Naive B cell (primary cell): ENCODE results near the gene S100PBP. TPM values are rescaled to one million over a fixed set of nuclear protein-coding genes. Genes with fewer than 3 reads are reported as not detected.

Source experiments
- ATAC-seq, 2 donors: fragments of 150-1000 bp; cut with Tn5 transposase; 2 replicates each; pipeline ENCODE4 v1.10.0; 2021; ENCODE audit warnings: low read depth in 2 of 2, mild to moderate bottlenecking in 2 of 2, moderate library complexity in 2 of 2
- DNase-seq: peaks from one replicate; pipeline ENCODE4 v3.0.0; 2022
- H3K27ac Mint-ChIP-seq, 6 donors: one replicate each; pipeline ENCODE4 v1.8.0; 2020 to 2022; ENCODE audit warnings: mild to moderate bottlenecking in 6 of 6, mixed read lengths in 6 of 6, moderate library complexity in 5 of 6, inconsistent platforms in 2 of 6
- H3K27me3 Mint-ChIP-seq, 3 donors: one replicate each; pipeline ENCODE4 v1.8.0; 2021 to 2022; ENCODE audit warnings: mixed read lengths in 3 of 3, mild to moderate bottlenecking in 1 of 3
- H3K36me3 Mint-ChIP-seq, 2 donors: one replicate each; pipeline ENCODE4 v1.8.0; 2020 to 2022; ENCODE audit warnings: mixed read lengths in 2 of 2, inconsistent platforms in 1 of 2, mild to moderate bottlenecking in 1 of 2
- H3K4me1 Mint-ChIP-seq, 3 donors: one replicate each; pipeline ENCODE4 v1.8.0; 2020 to 2022; ENCODE audit warnings: mixed read lengths in 3 of 3, inconsistent platforms in 1 of 3, mild to moderate bottlenecking in 1 of 3, moderate library complexity in 1 of 3
- H3K4me3 Mint-ChIP-seq, 8 donors: one replicate each; pipeline ENCODE4 v1.8.0; 2020 to 2022; ENCODE audit warnings: mild to moderate bottlenecking in 8 of 8, mixed read lengths in 8 of 8, moderate library complexity in 8 of 8, inconsistent platforms in 2 of 8
- H3K9me3 Mint-ChIP-seq, 7 donors: one replicate each; pipeline ENCODE4 v1.8.0; 2020 to 2022; ENCODE audit warnings: mixed read lengths in 7 of 7, mild to moderate bottlenecking in 5 of 7, inconsistent platforms in 2 of 7, moderate library complexity in 1 of 7
- polyA plus RNA-seq, 6 donors: library from polyadenylated mRNA; unstranded; fragments of 300-500 nt; fragmentation: Illumina TruSeq; gene quantifications; one replicate each; pipeline ENCODE4 v1.2.3, GENCODE V29; 2021; ENCODE audit warnings: low read depth in 6 of 6

Gene S100PBP
- polyA plus RNA-seq, 6 donors from 2014 or later, result 3.6 to 24.5 (median 16.3) TPM

- Mint-ChIP-seq H3K4me1 (peaks cover 13 to 20% (median 14%) of the 10 kb centered on the region in 3 donors), H3K4me3 (peak overlapping the region; percentile 33 to 86 (median 79)), H3K36me3 (peaks cover 0 to 10% of the 10 kb centered on the region in 2 donors), H3K27ac (peak overlapping the region in 1 of 6 donors; percentile 39), H3K9me3 (peaks cover 0 to 6% (median 3%) of the 10 kb centered on the region in 7 donors), H3K27me3 (peaks cover 55 to 97% (median 86%) of the 10 kb centered on the region in 3 donors)
- ATAC-seq (peak; percentile 81 to 83), DNase-seq (peak; percentile 31)
Observed at GRCh38 chr1:32892368-32893197, 75.1 kb downstream of the S100PBP start.

GRCh38 chr1:32893198-32894018, 76.0 kb downstream of the S100PBP start:
- no peak for DNase-seq

GRCh38 chr1:32894019-32894600, 76.7 kb downstream of the S100PBP start:
- no peak for DNase-seq
- H3K27ac Mint-ChIP-seq, result peak overlapping the region in 1 of 6 donors; percentile 67

More at GRCh38 chr1:32893198-32894018, 76.0 kb downstream of the S100PBP start:
- peak in 1 of 2 donors; percentile 29 for ATAC-seq
- H3K36me3 Mint-ChIP-seq, result peaks cover 0 to 10% of the 10 kb centered on the region in 2 donors
- peak overlapping the region; percentile 30 to 86 (median 80) for H3K4me3 Mint-ChIP-seq
- H3K27ac Mint-ChIP-seq, result peak overlapping the region in 1 of 6 donors; percentile 67
- H3K9me3 Mint-ChIP-seq, result peaks cover 0 to 6% (median 3%) of the 10 kb centered on the region in 7 donors
- H3K27me3 Mint-ChIP-seq, result peaks cover 53 to 97% (median 86%) of the 10 kb centered on the region in 3 donors
- H3K4me1 Mint-ChIP-seq, result peaks cover 13 to 17% (median 14%) of the 10 kb centered on the region in 3 donors

GRCh38 chr1:32894681-32895080, 77.2 kb downstream of the S100PBP start:
- Mint-ChIP-seq H3K27ac (no peak overlapping the region), H3K36me3 (peaks cover 0 to 10% of the 10 kb centered on the region in 2 donors), H3K4me3 (no peak overlapping the region), H3K9me3 (peaks cover 0 to 6% (median 3%) of the 10 kb centered on the region in 7 donors), H3K27me3 (peaks cover 48 to 97% (median 81%) of the 10 kb centered on the region in 3 donors), H3K4me1 (peaks cover 13 to 17% (median 14%) of the 10 kb centered on the region in 3 donors)
- DNase-seq (no peak), ATAC-seq (no peak)

More at GRCh38 chr1:32894019-32894600, 76.7 kb downstream of the S100PBP start:
- peaks cover 0 to 6% (median 3%) of the 10 kb centered on the region in 7 donors for H3K9me3 Mint-ChIP-seq
- H3K4me1 Mint-ChIP-seq, result peaks cover 13 to 17% (median 14%) of the 10 kb centered on the region in 3 donors
- H3K27me3 Mint-ChIP-seq, result peaks cover 54 to 97% (median 86%) of the 10 kb centered on the region in 3 donors
- no peak for ATAC-seq
- H3K4me3 Mint-ChIP-seq, result peak overlapping the region; percentile 30 to 85 (median 79)
- H3K36me3 Mint-ChIP-seq, result peaks cover 0 to 10% of the 10 kb centered on the region in 2 donors

GRCh38 chr1:32895325-32896215, 78.1 kb downstream of the S100PBP start:
- peaks cover 0 to 10% of the 10 kb centered on the region in 2 donors for H3K36me3 Mint-ChIP-seq
- H3K27me3 Mint-ChIP-seq, result peaks cover 46 to 97% (median 75%) of the 10 kb centered on the region in 3 donors
- no peak for ATAC-seq
- H3K4me1 Mint-ChIP-seq, result peaks cover 14 to 19% (median 16%) of the 10 kb centered on the region in 3 donors
- DNase-seq, result no peak
- peak overlapping the region in 1 of 8 donors; percentile 35 for H3K4me3 Mint-ChIP-seq
- peaks cover 0 to 6% (median 3%) of the 10 kb centered on the region in 7 donors for H3K9me3 Mint-ChIP-seq
- no peak overlapping the region for H3K27ac Mint-ChIP-seq

- DNase-seq, result no peak
- H3K27ac Mint-ChIP-seq, result peak overlapping the region in 1 of 6 donors; percentile 15
- peaks cover 14 to 23% (median 20%) of the 10 kb centered on the region in 3 donors for H3K4me1 Mint-ChIP-seq
- peaks cover 0 to 10% of the 10 kb centered on the region in 2 donors for H3K36me3 Mint-ChIP-seq
- H3K27me3 Mint-ChIP-seq, result peaks cover 46 to 93% (median 70%) of the 10 kb centered on the region in 3 donors
- no peak overlapping the region for H3K4me3 Mint-ChIP-seq
- H3K9me3 Mint-ChIP-seq, result peaks cover 0 to 6% (median 3%) of the 10 kb centered on the region in 7 donors
- no peak for ATAC-seq
Observed at GRCh38 chr1:32896451-32896850, 79.0 kb downstream of the S100PBP start.

- ATAC-seq (no peak), DNase-seq (no peak)
- peaks cover 42 to 93% (median 70%) of the 10 kb centered on the region in 3 donors for H3K27me3 Mint-ChIP-seq
- H3K4me1 Mint-ChIP-seq, result peaks cover 11 to 21% (median 17%) of the 10 kb centered on the region in 3 donors
- peak overlapping the region in 2 of 8 donors; percentile 14 to 29 for H3K4me3 Mint-ChIP-seq
- H3K36me3 Mint-ChIP-seq, result peaks cover 0 to 4% of the 10 kb centered on the region in 2 donors
- H3K27ac Mint-ChIP-seq, result peak overlapping the region in 2 of 6 donors; percentile 44 to 51
- H3K9me3 Mint-ChIP-seq, result peaks cover 0 to 3% (median 2%) of the 10 kb centered on the region in 7 donors
Observed at GRCh38 chr1:32897082-32898049, 79.9 kb downstream of the S100PBP start.

GRCh38 chr1:32898056-32898455, 80.6 kb downstream of the S100PBP start:
- ATAC-seq (no peak), DNase-seq (no peak)
- Mint-ChIP-seq H3K27me3 (peaks cover 45 to 93% (median 70%) of the 10 kb centered on the region in 3 donors), H3K9me3 (peaks cover 0 to 3% (median 0%) of the 10 kb centered on the region in 7 donors), H3K36me3 (no peaks in the 10 kb centered on the region), H3K4me3 (no peak overlapping the region), H3K27ac (no peak overlapping the region), H3K4me1 (peaks cover 9 to 16% (median 13%) of the 10 kb centered on the region in 3 donors)

GRCh38 chr1:32898958-32899357, 81.5 kb downstream of the S100PBP start:
- ATAC-seq (no peak), DNase-seq (no peak)
- H3K27ac Mint-ChIP-seq, result peak overlapping the region in 1 of 6 donors; percentile 54
- no peaks in the 10 kb centered on the region for H3K36me3 Mint-ChIP-seq
- peaks cover 48 to 90% (median 68%) of the 10 kb centered on the region in 3 donors for H3K27me3 Mint-ChIP-seq
- H3K4me1 Mint-ChIP-seq, result peaks cover 5 to 12% (median 5%) of the 10 kb centered on the region in 3 donors
- peaks cover 0 to 3% (median 0%) of the 10 kb centered on the region in 7 donors for H3K9me3 Mint-ChIP-seq
- peak overlapping the region in 2 of 8 donors; percentile 16 to 33 for H3K4me3 Mint-ChIP-seq

- ATAC-seq (no peak), DNase-seq (no peak)
- H3K4me3 Mint-ChIP-seq, result peak overlapping the region in 5 of 8 donors; percentile 8 to 38 (median 16)
- H3K27me3 Mint-ChIP-seq, result peaks cover 48 to 91% (median 75%) of the 10 kb centered on the region in 3 donors
- H3K4me1 Mint-ChIP-seq, result peaks cover 5 to 11% (median 5%) of the 10 kb centered on the region in 3 donors
- H3K27ac Mint-ChIP-seq, result no peak overlapping the region
- H3K36me3 Mint-ChIP-seq, result no peaks in the 10 kb centered on the region
- peaks cover 0 to 3% (median 0%) of the 10 kb centered on the region in 7 donors for H3K9me3 Mint-ChIP-seq
Observed at GRCh38 chr1:32899586-32900296, 82.3 kb downstream of the S100PBP start.
